GM12878 (cell line): ENCODE data around the gene NMRK1. TPM values are rescaled to one million over a fixed set of nuclear protein-coding genes. Genes with fewer than 3 reads are reported as not detected.

Experiments used
- ATAC-seq: fragments of 200-7000 bp; cut with Tn5 transposase; 3 replicates; pipeline ENCODE4 v1.9.1; 2020; ENCODE audit warnings: mild to moderate bottlenecking, moderate library complexity
- BruUV-seq: library from RNA; stranded (reverse); fragments of 400-500 nt; replicated peaks from 2 replicates; lab custom pipeline; 2021; lab: Mats Ljungman, UMichigan
- CTCF ChIA-PET: fragments of 300-600 bp; sonication (Branson Sonifier 250); formaldehyde crosslinking; extraction: SDS; loops from one replicate; lab custom pipeline; 2021; ENCODE audit warnings: inconsistent platforms; lab: Yijun Ruan, JAX
- POLR2A ChIA-PET: fragments of 350-600 bp; formaldehyde crosslinking; extraction: SDS; loops from one replicate; lab custom pipeline; 2021; ENCODE audit warnings: inconsistent platforms; lab: Charles Lee
- RAD21 ChIA-PET: fragments of 300-600 bp; sonication (Branson Sonifier 250); formaldehyde crosslinking; loops from one replicate; lab custom pipeline; 2023; ENCODE audit warnings: antibody characterized with exemption; ENCODE audit not compliant: unreplicated experiment; lab: Charles Lee
- SMC1A ChIA-PET: fragments of 300-600 bp; sonication (Branson Sonifier 250); formaldehyde crosslinking; loops from one replicate; lab custom pipeline; 2023; ENCODE audit not compliant: unreplicated experiment, uncharacterized antibody; lab: Charles Lee
- DNase-seq: peaks from one replicate; pipeline ENCODE4 v3.0.0-alpha.2; 2011; ENCODE audit warnings: low read depth, low spot score
- FAIRE-seq: peaks from 3 replicates; lab custom pipeline; 2011; peaks lifted over from hg19 to GRCh38; lab: Jason Lieb, UNC
- H2AFZ ChIP-seq: 2 replicates; pipeline ENCODE4 v1.6.0; 2011; ENCODE audit warnings: low read depth, low read length, control low read depth; ENCODE audit not compliant: control insufficient read depth
- H3K27ac ChIP-seq: 2 replicates; pipeline ENCODE4 v1.5.1; 2011; ENCODE audit warnings: control low read depth; ENCODE audit not compliant: control insufficient read depth, insufficient read depth
- H3K27me3 ChIP-seq, 2 experiments: replicated peaks in 1 of 2; 2 replicates each; pipeline versions ENCODE4 v1.6.0 to v1.6.1; 2011; ENCODE audit warnings: low read length in 1 of 2; ENCODE audit not compliant: control insufficient read depth in 2 of 2, insufficient read depth in 2 of 2
- H3K36me3 ChIP-seq, 2 experiments: 2 replicates each; pipeline ENCODE4 v1.5.1; 2011; ENCODE audit warnings: low read length in 1 of 2; ENCODE audit not compliant: control insufficient read depth in 2 of 2, insufficient read depth in 2 of 2
- H3K4me1 ChIP-seq: 2 replicates; pipeline ENCODE4 v1.6.1; 2011; ENCODE audit warnings: mild to moderate bottlenecking, low read length, moderate library complexity, mixed read lengths; ENCODE audit not compliant: control insufficient read depth, insufficient read depth
- H3K4me2 ChIP-seq: 2 replicates; pipeline ENCODE4 v1.6.0; 2011; ENCODE audit warnings: control low read depth; ENCODE audit not compliant: control insufficient read depth, insufficient read depth
- H3K4me3 ChIP-seq: fragments of 200-600 bp; sonication (generic); 2 replicates; pipeline ENCODE4 v1.5.1; 2016
- H3K79me2 ChIP-seq: 2 replicates; pipeline ENCODE4 v1.6.0; 2011; ENCODE audit warnings: low read length; ENCODE audit not compliant: control insufficient read depth, insufficient read depth
- H3K9ac ChIP-seq: 2 replicates; pipeline ENCODE4 v1.8.0; 2011; ENCODE audit warnings: low read length, control low read depth, mixed read lengths; ENCODE audit not compliant: control insufficient read depth, insufficient read depth
- H3K9me3 ChIP-seq: replicated peaks from 3 replicates; pipeline ENCODE4 v1.5.1; 2011; ENCODE audit warnings: mild to moderate bottlenecking, low read length; ENCODE audit not compliant: control insufficient read depth, insufficient read depth
- H4K20me1 ChIP-seq: 2 replicates; pipeline ENCODE4 v1.6.0; 2011; ENCODE audit not compliant: control insufficient read depth, insufficient read depth
- BMI1 ChIP-seq: fragments of 450-650 bp; IDR thresholded peaks from 2 replicates; pipeline ENCODE4 v1.6.1; 2016; ENCODE audit warnings: mild to moderate bottlenecking, moderate library complexity, borderline replicate concordance
- BRCA1 ChIP-seq: IDR thresholded peaks from 2 replicates; pipeline ENCODE4 v1.6.1; 2011; ENCODE audit warnings: low read depth, low read length, improper control_type of control experiment
- E4F1 ChIP-seq: fragments of 450-650 bp; IDR thresholded peaks from 2 replicates; pipeline ENCODE4 v1.6.1; 2018; ENCODE audit warnings: borderline replicate concordance, mild to moderate bottlenecking; ENCODE audit not compliant: partially characterized antibody
- MAX ChIP-seq: IDR thresholded peaks from 2 replicates; pipeline ENCODE4 v1.6.1; 2012; ENCODE audit warnings: low read depth, low read length, improper control_type of control experiment
- MEF2A ChIP-seq: IDR thresholded peaks from 2 replicates; pipeline ENCODE4 v1.6.1; 2011; ENCODE audit warnings: low read depth, mild to moderate bottlenecking, low read length, moderate library complexity; ENCODE audit not compliant: insufficient read depth
- PAX5 ChIP-seq: IDR thresholded peaks from 2 replicates; pipeline ENCODE4 v1.6.1; 2011; ENCODE audit warnings: low read depth, low read length, borderline replicate concordance
- SKIL ChIP-seq: fragments of 450-650 bp; IDR thresholded peaks from 2 replicates; pipeline ENCODE4 v1.6.1; 2017; ENCODE audit warnings: mild to moderate bottlenecking, low read depth, inconsistent platforms; ENCODE audit not compliant: poor library complexity, severe bottlenecking
- SRF ChIP-seq, 2 experiments: IDR thresholded peaks; 2 replicates each; pipeline ENCODE4 v1.6.1; 2011; ENCODE audit warnings: low read depth in 2 of 2, low read length in 2 of 2, mild to moderate bottlenecking in 1 of 2, moderate library complexity in 1 of 2
- SUPT20H ChIP-seq: IDR thresholded peaks from 2 replicates; pipeline ENCODE4 v1.6.1; 2011; ENCODE audit warnings: low read depth, mild to moderate bottlenecking, low read length, moderate library complexity, borderline replicate concordance; ENCODE audit not compliant: control insufficient read depth
- USF2 ChIP-seq: IDR thresholded peaks from 2 replicates; pipeline ENCODE4 v1.6.1; 2011; ENCODE audit warnings: low read depth, low read length, improper control_type of control experiment, borderline replicate concordance
- YY1 ChIP-seq: IDR thresholded peaks from 2 replicates; pipeline ENCODE4 v1.6.1; 2011; ENCODE audit warnings: low read depth, mild to moderate bottlenecking, low read length
- WGBS: methylation state at CpG from one replicate; pipeline ENCODE4 v1.1.6; 2016; ENCODE audit warnings: low lambda C conversion rate; ENCODE audit not compliant: insufficient replicate concordance, insufficient coverage; ENCODE audit errors: missing lambda C conversion rate; 5-methylcytosine and 5-hydroxymethylcytosine counted together
- in situ Hi-C: fragments of 300-500 bp; cut with MboI; formaldehyde crosslinking; loops from 9 replicates; pipeline ENCODE4 v1.14.3; 2018; ENCODE audit warnings: mixed read lengths
- intact Hi-C: fragments of 100-400 bp; cut with micrococcal nuclease; formaldehyde crosslinking; loops from one replicate; pipeline ENCODE4 v1.14.2; 2022; ENCODE audit not compliant: unreplicated experiment
- polyA plus RNA-seq, 11 experiments: library from polyadenylated mRNA; depleted of rRNA in 4 of 11; unstranded in 6 of 11; stranded (reverse) in 5 of 11; fragments of >200 nt; fragmentation: Nextera tagmentation in 4 of 11; fragmentation: Illumina TruSeq in 1 of 11; extraction: Ambion mirVana in 4 of 11; extraction: Trizol in 1 of 11; gene quantifications; 1 replicate in 1 of 11; 2 replicates in 10 of 11; pipeline versions ENCODE4 v1.2.1 to v1.2.3, GENCODE V29; 2011 to 2016; ENCODE audit warnings: inconsistent platforms in 2 of 11, missing spikeins in 2 of 11, low read depth in 1 of 11
- total RNA-seq, 4 experiments: library from RNA; depleted of rRNA in 3 of 4; stranded (reverse); fragments of >200 nt in 3 of 4; fragmentation: Illumina TruSeq in 1 of 4; extraction: Trizol in 1 of 4; gene quantifications; 2 replicates each; pipeline versions ENCODE4 v1.2.1 to v1.2.3, GENCODE V29; 2013 to 2021

The NMRK1 gene
- total and polyA plus RNA-seq, 10 of the 15 experiments (the other 5 are each of a cell fraction or from before 2014, with no cell fraction given), result 8.4 to 17.2 (median 12.1) TPM

GRCh38 chr9:75102177-75102790 lies 14.3 kb upstream of the NMRK1 start:
- no peaks in the 10 kb centered on the region for H3K9me3 ChIP-seq
- no peak overlapping the region for H3K4me3 ChIP-seq
- no peaks in the 10 kb centered on the region for H3K4me1 ChIP-seq
- H2AFZ ChIP-seq, result no peak overlapping the region
- no peaks in the 10 kb centered on the region; the same call in none of the 2 replicates for H3K79me2 ChIP-seq
- SMC1A ChIA-PET, result interaction anchor here (1.3 to 1.7 kb wide), 2 partner anchors 10 to 12 kb away, joined by 3 to 4 read pairs; no protein-coding TSS in a partner anchor
- 100% methylated on average over 7 of the region's 7 CpGs for WGBS
- H3K9ac ChIP-seq, result no peak overlapping the region
- DNase-seq (no peak), ATAC-seq (no peak), FAIRE-seq (no peak)
- no TSS peak for BruUV-seq
- no peaks in the 10 kb centered on the region for H3K27me3 ChIP-seq
- POLR2A ChIA-PET, result no interaction called here
- intact Hi-C loops (no loop called here), in situ Hi-C loops (no loop called here)
- H3K4me2 ChIP-seq, result no peak overlapping the region
- H3K27ac ChIP-seq, result no peak overlapping the region
- RAD21 ChIA-PET, result no interaction called here
- TF ChIP-seq E4F1 (no peak), BMI1 (no peak), PAX5 (no peak), BRCA1 (no peak), MAX (no peak), SKIL (no peak), YY1 (no peak), SUPT20H (no peak), MEF2A (no peak), USF2 (no peak), SRF (IDR thresholded peaks at IDR 0.05; ENCODE audit: low read depth in 2 of 2, low read length in 2 of 2) (no peak)
- CTCF ChIA-PET, result interaction anchor here (0.9 to 1.3 kb wide), 2 partner anchors 10 to 13 kb away, joined by 4 read pairs; no protein-coding TSS in a partner anchor
- peaks cover 0 to 4% of the 10 kb centered on the region in 2 experiments; a peak in 1 of 4 replicates for H3K36me3 ChIP-seq
- H4K20me1 ChIP-seq, result no peaks in the 10 kb centered on the region; the same call in 1 of the 2 replicates
